ENCODE data around the gene CDK18.

The CDK18 gene

GRCh38 chr1:205502111-205502810 lies 2.2 kb upstream of the CDK18 start:
- TF ChIP-seq CTCF (IDR thresholded peaks at IDR 0.05): no peak

GRCh38 chr1:205502992-205503391 lies 1.5 kb upstream of the CDK18 start:
- no peak for TF ChIP-seq CTCF (IDR thresholded peaks at IDR 0.05)

GRCh38 chr1:205505076-205505729 lies 734 bp downstream of the CDK18 start:
- no peak for TF ChIP-seq CTCF (IDR thresholded peaks at IDR 0.05)

GRCh38 chr1:205505791-205506190 lies 1.3 kb downstream of the CDK18 start:
- TF ChIP-seq CTCF (IDR thresholded peaks at IDR 0.05): no peak

GRCh38 chr1:205506409-205507200 lies 2.1 kb downstream of the CDK18 start:
- TF ChIP-seq CTCF (IDR thresholded peaks at IDR 0.05): no peak

- no peak for TF ChIP-seq CTCF (IDR thresholded peaks at IDR 0.05)
Measured at GRCh38 chr1:205508227-205508714, 3.8 kb downstream of the CDK18 start.

GRCh38 chr1:205510308-205510950 lies 6.0 kb downstream of the CDK18 start:
- TF ChIP-seq CTCF (IDR thresholded peaks at IDR 0.05): no peak

Data from LNCAP (cell line).